Keratinocyte (primary cell): Measurements from ENCODE around the gene OR4F6.

Experiments
- CTCF ChIP-seq, 3 experiments: IDR thresholded peaks in 1 of 3; conservative IDR thresholded peaks in 1 of 3; optimal IDR thresholded peaks in 1 of 3; 2 replicates in 2 of 3; 3 replicates in 1 of 3; pipeline versions ENCODE3 to v1.5.1; 2011; ENCODE audit warnings: low read length in 3 of 3, mild to moderate bottlenecking in 3 of 3, moderate library complexity in 2 of 3, control low read depth in 1 of 3, inconsistent platforms in 1 of 3; ENCODE audit not compliant: insufficient read depth in 2 of 3; ENCODE audit errors: extremely low read depth in 1 of 3
- EZH2 ChIP-seq: IDR thresholded peaks from one replicate; pipeline ENCODE4 v1.6.1; 2012; ENCODE audit warnings: inconsistent platforms, mild to moderate bottlenecking, low read length, moderate library complexity

- TF ChIP-seq CTCF (optimal IDR thresholded peaks at IDR 0.05 in 1 of 3, IDR thresholded peaks at IDR 0.05 in 1 of 3, conservative IDR thresholded peaks at IDR 0.05 in 1 of 3; ENCODE audit: extremely low read depth in 1 of 3, insufficient read depth in 2 of 3, low read length in 3 of 3) = no peak
- no peak for TF ChIP-seq EZH2
Observed at GRCh38 chr15:101810456-101810855, 7.1 kb downstream of the OR4F6 start.
